Measurements from ENCODE around the gene ITGB3BP.
"Not testable (repeated sequence)": the region's sequence is repeated elsewhere in the genome, so short reads cannot be mapped to it uniquely, and the experiment has no call there.

Gene ITGB3BP

DNA sequence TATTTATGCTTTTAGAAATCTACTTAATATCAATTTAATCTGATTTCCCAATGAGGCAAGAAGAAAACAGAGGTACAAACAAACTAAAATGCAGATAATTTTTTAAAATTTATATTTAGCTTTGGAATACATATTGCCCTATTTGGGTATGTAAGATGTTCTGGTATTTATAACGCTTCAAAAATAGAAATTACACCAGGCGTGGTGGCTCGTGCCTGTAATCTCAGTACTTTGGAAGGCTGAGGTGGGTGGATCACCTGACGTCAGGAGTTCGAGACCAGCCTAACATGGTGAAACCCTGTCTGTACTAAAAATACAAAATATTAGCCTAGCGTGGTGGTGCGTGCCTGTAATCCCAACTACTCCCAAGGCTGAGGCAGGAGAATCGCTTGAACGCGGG lies 13.3 kb downstream of the ITGB3BP start:
- in situ Hi-C loops (cut with MboI; ENCODE audit: low sequenced_read_pairs) = no loop called here

DNA sequence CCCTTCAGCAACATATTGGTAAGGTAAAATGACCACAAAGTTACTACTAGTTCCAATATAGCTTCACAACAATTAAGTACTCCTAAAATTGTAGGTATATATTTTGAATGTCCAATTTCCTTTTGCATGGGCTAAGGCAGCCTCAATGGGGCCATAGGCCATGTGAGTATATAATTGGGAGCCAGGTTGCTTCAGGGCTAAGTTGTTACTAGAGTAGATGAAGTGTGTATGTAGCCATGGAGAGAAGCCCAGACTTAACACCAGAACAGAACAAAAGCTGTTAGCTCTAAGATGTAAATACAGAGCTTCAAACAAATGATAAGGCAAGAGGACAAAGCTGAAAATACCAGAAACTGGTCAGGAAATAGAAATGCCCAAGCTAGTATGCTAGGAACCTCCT lies 16.2 kb downstream of the ITGB3BP start:
- in situ Hi-C loops (cut with MboI; ENCODE audit: low sequenced_read_pairs) = no loop called here

DNA sequence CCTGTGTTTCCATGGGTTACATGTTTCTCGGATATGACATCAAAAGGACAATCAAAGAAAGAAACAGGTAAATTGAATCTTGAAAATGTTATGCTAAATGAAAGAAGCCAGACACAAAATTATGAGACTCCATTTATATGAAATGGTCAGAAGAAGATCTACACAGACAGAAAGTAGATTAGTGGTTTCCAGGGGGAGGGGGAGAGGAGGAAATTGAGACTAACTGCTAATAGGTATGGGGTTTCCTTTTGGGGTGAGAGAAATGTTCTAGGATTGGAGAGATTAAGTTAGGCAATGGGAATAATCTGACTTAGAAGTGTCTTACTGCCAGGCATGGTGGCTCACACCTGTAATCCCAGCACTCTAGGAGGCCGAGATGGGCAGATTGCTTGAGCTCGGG lies 21.8 kb downstream of the ITGB3BP start:
- in situ Hi-C loops (cut with MboI; ENCODE audit: low sequenced_read_pairs) = no loop called here

DNA sequence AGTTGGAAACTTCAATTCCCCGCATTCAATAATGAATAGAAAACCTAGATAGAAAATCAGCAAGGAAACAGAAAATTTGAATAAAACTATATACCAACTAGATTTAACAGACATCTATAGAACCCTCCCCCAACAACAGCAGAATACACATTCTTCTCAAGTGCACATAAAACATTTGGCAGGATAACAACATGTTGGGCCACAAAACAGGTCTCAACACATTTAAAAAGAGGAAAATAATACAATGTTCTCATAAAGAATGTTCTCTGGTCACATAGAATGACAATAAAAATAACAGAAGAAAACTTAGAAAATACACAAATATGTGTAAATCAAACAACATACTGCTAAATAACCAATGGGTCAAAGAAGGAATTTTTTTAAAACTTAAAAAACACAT lies 24.9 kb downstream of the ITGB3BP start:
- in situ Hi-C loops (cut with MboI; ENCODE audit: low sequenced_read_pairs) = no loop called here

DNA sequence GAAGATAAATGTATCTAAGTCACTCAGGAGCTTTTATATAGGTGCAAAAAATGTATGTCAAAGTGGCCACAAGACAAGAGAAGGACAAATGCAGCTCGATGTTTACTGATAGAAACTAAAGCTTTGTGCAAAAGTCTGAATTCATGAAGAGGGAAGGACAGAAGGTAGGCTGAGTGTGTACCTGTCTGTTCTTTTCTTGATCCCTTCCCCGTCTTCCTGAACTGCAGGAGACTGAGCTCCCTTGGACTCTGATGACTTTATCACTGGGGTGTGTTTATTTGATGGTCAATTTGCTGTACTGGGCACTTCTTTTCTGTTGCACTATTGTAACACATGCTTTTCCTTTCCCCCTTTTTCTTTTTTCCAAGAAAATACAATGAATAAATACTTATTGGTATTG lies 25.4 kb downstream of the ITGB3BP start:
- in situ Hi-C loops (cut with MboI; ENCODE audit: low sequenced_read_pairs) = no loop called here

DNA sequence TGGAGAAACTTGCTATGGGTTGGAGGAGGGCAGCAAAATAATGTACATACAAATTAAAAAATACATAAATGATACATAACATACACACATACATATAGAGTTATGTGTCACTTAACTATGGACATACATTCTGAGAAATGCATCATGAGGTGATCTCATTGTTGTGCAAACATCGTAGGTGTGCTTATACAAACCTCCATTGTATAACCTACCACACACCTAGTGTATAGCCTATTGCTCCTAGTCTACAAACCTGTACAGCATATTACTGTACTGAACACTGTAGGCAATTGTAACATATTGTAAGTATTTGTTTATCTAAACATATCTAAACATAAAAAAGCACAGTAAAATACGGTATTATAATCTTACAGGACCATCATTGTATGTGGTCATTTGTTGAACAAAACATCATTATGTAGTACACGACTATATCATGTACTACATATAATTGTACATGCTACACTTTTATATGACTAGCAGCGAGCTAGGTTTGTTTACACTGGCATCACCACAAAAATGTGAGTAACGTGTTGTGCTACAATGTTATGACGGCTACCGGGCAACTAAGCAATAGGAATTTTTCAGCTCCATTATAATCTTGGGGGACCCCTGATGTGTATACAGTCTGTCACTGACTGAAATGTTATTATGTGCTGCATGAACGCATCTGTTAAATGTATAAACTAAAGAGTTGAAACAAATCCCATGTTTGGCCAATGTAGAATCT lies 35.5 kb downstream of the ITGB3BP start:
- in situ Hi-C loops (cut with MboI; ENCODE audit: low sequenced_read_pairs) = no loop called here

DNA sequence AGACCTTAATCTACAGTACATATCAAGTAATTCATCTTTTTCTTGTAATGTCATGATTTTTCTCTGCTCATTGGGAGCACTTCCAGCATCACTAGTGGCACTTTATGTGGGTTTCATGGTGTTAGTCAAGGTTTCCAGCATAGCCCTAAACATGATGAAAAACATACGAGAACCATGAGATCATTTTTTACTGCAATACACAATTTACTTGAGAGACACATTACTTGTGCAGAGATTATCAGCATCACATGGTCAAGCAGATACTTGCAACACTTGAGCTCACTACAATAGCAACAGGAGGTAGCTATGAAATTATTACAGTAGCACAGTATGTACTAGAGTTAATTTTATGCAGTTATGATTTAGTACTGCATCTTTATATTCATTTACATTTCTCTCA lies 36.4 kb downstream of the ITGB3BP start:
- in situ Hi-C loops (cut with MboI; ENCODE audit: low sequenced_read_pairs) = no loop called here

DNA sequence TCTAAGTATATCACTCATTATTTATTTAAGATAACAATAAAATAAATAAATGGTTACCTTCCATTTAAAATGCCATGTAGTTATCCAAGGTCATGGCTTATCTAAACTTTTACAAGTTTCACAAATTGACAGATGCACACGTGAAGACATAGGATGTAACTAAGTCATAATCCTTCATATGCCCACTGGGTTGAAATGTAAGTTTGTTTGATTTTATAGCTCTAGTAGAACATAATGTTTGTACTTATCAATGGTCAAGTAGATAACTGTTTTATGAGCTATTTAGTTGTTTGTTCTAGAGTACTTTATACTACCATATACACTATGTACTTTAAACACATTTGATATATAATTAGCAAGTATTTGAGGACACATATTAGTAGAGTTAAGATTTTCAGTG lies 43.0 kb downstream of the ITGB3BP start:
- in situ Hi-C loops (cut with MboI; ENCODE audit: low sequenced_read_pairs) = no loop called here

DNA sequence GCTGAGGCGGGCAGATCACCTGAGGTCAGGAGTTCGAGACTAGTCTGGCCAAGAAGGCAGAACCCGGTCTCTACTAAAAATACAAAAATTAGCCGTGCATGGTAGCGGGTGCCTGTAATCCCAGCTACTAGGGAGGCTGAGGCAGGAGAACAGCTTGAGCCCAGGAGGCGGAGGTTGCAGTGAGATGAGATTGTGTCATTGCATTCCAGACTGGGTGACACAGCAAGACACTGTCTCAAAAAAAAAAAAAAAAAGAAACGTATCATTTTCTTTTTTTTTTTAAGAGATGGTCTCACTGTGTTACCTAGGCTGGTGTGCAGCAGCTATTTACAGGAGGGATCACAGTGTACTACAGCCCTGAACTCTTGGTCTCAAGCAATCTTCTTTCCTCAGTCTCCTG lies 47.3 kb downstream of the ITGB3BP start:
- in situ Hi-C loops (cut with MboI; ENCODE audit: low sequenced_read_pairs) = no loop called here

DNA sequence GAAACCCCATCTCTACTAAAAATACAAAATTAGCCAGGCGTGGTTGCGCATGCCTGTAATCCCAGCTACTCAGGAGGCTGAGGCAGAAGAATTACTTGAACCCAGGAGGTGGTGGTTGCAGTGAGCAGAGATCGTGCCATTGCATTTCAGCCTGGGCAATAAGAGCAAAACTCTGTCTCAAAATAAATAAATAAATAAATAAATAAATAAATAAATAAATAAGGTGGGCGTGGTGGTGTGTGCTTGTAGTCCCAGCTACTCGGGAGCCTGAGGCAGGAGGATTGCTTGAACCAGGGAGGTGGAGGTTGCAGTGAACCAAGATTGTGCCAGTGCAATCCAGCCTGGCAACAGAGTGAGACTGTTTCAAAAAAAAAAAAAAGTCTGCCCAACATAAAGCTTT lies 54.3 kb downstream of the ITGB3BP start:
- in situ Hi-C loops (cut with MboI; ENCODE audit: low sequenced_read_pairs) = not testable (repeated sequence)

DNA sequence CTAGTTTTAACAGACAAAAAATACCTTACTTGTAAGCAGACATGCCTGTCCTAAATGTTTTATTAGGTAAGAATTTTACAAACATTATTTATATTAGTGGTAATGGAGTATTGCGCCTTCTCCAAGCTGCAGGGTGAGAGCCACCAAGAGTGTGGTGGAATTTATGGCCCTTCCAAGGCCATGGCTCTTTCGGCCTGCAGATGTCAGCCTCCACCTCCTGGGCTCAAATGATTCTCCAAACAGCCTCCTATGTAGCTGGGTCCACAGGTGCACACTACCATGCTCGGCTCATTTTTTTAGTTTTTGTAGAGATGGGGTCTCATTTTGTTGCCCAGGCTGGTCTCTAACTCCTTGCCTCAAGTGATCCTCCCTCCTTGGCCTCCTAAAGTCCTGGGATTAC lies 56.3 kb downstream of the ITGB3BP start:
- in situ Hi-C loops (cut with MboI; ENCODE audit: low sequenced_read_pairs) = no loop called here

DNA sequence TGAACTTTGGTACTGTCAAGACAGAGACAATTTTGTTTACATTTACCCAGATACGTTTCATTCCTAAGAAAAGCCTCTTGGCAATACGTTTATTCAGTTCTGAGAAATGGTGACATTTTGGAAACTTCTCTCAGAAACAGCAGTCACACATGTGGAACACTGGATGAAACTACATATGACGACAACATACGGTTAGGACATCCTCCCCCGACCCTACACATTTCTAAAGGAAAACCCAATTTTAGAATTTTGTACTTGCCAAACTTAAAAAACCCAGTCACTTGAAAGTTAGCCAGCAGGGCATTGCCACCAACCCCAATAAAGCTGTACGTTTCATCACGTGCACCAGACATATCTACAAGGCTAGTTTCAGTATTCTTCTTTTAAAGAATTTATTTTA lies 56.8 kb downstream of the ITGB3BP start:
- in situ Hi-C loops (cut with MboI; ENCODE audit: low sequenced_read_pairs) = no loop called here

DNA sequence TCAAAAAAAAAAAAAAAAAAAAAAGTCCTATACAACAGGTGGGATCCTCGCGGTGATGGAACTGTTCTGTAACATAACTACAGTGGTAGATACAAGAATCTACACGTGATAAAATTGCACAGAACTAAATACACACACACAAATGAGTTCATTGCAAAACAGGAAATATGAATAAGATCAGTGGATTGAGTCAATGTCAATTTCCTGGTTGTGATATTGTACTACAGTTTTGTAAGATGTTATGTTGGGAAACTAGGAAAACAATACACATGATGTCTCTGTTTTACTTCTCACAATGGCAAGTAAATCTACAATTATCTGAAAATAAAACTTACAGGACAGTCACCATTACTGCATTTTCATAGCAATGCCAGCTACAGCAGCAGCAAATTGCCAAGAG lies 59.8 kb downstream of the ITGB3BP start:
- in situ Hi-C loops (cut with MboI; ENCODE audit: low sequenced_read_pairs) = no loop called here

DNA sequence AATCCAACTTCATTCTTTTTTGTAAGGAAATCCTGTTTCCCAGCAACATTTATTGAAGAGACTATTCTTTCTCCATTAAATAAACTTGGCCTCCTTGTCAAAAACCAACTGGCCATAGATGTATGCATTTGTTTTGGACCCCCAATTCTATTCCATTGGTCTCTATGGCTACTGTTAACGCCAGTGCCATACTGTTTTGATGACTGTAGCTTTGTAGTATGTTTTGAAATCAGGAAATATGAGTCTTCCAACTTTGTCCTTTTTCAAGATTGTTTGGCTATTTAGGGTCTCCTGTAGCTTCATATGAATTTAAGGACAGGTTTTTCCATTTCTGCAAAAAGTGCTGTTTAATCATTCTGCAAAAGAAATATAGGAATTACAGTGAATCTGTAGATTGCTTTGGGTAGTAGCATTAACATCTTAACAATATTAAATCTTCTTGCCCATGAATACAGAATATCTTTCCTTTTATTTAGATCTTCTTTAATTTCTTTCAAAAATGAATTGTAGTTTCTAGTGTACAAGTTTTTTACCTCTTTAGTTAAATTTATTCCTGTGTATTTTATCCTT lies 61.3 kb downstream of the ITGB3BP start:
- in situ Hi-C loops (cut with MboI; ENCODE audit: low sequenced_read_pairs) = no loop called here

DNA sequence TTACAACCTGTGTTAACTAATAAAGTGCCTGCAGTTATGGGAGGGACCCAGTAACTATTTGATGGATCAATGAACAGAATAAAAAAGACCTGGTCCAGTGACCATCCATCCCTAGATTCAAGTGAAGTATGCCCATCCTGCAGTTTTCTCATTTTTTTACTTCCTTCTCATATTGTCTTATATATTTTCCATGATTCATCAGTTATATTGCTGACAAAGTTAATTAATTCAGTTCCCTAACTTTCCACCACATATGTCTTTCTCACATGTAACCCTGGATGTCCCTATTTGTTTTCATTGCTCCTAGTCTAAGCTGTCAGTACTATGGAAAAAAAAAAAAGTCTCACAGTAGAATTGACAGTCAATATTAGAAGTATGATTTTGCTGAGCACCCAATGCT lies 64.3 kb downstream of the ITGB3BP start:
- in situ Hi-C loops (cut with MboI; ENCODE audit: low sequenced_read_pairs) = no loop called here

DNA sequence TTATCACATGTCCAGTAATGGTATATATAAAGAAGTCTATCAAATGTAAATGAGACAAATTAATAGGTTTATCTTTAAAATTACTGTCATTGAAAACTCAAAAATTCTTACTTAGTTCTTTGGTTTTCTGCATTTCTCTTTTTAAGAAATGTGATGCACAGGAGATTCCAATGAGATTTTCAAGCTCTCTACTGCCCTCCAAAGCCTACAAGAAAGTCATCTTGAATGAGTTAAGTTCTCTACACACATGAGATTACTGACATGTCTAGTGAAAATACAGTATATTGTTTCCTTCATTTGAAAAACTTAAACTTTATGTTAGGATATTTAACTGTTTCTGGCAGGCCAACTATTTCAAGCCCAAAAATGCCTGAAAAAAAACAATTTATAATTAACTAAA lies 68.8 kb downstream of the ITGB3BP start:
- in situ Hi-C loops (cut with MboI; ENCODE audit: low sequenced_read_pairs) = no loop called here

DNA sequence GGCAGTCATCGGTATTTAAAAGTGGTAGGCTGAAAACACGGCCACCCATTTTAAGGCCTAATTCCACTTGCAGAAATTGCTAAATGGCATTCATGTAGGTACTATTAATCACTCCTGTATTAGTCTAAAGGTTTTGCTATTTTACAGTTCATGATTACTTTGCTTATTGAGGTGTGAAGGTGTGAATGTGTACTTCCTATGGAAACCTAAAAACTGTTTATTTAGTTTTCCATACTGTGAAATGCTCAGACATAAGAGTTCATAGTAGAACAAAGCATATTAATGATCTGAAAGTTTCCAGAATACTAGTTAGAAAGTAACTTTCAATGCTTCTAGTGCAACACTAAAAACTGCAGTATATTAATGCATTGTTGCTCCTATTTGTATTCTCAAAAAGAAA lies 69.8 kb downstream of the ITGB3BP start:
- in situ Hi-C loops (cut with MboI; ENCODE audit: low sequenced_read_pairs) = no loop called here

DNA sequence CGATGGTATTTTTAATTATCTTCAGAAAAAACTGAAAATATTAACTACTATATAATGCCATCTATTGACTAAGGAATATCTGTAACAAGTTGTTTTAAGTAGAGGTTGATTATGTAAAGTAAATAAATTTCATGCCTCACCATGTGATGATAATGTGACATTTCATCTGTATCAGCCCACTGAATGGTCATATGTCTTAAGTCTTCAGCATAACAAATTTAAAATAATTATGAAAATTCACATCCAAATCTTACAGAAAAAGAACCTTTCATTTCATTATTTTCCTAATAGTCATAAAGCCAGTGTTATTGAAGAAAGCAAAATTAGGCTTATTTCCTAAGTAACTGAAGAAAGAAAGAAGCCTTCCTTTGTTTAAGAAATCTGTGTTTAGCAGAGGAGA lies 72.6 kb downstream of the ITGB3BP start:
- in situ Hi-C loops (cut with MboI; ENCODE audit: low sequenced_read_pairs) = no loop called here

DNA sequence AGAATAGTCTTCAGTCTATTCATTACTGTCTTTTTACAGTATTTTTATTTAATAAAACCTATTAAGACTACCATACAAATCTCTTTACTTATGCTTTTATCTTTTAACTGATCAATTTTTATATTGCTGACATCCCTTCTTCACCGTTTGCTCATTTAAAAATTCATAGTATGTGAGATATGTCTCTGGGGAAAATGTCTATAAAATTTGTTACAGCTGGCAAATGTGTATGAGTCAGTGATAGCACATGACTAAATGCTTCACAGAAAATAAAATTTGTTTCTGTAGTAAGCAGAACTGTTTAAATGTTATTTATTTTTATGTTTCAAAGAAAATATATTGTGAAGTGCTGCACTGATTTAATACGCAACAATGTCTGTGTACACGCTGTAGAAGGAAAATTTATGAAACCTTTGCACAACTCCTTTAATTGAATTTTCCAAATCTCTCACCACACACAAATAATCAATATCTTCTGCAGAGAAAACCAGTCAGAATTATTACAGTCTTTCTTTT lies 74.2 kb downstream of the ITGB3BP start:
- in situ Hi-C loops (cut with MboI; ENCODE audit: low sequenced_read_pairs) = no loop called here

DNA sequence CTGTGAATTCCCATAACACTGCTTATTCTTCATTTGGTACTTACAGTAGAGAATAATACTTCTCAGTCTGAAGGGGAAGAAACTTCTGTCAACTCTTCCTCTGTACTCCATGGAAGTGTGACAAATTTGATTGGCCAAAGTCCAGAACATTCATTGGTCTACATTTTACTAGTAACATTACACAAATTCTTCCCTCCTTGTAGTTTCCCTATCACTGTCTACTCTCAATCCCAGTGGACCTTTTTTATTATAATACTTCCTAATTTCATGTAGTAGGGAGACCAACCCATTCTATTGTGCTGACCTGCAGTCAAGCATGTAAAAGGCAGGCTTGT lies 80.9 kb downstream of the ITGB3BP start:
- in situ Hi-C loops (cut with MboI; ENCODE audit: low sequenced_read_pairs) = no loop called here

DNA sequence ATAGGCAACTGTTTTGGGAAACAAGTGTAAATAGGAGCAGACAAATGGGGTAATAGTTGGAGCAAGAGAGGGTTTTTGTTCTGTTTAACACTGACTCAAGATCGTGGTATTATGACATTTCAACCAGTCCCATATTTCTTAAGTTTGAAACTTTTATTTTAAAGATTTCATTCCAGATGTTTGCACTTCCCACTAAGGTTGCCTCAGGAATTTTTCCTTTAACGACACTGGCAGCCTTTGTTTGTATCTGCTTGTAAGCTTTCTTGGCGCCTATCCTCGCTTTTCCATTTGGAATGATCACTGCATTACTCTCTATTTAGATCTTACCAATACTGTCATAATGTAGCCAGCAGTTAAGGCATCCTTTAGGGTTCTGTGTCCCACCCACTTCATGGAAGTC lies 87.9 kb downstream of the ITGB3BP start:
- in situ Hi-C loops (cut with MboI; ENCODE audit: low sequenced_read_pairs) = no loop called here

DNA sequence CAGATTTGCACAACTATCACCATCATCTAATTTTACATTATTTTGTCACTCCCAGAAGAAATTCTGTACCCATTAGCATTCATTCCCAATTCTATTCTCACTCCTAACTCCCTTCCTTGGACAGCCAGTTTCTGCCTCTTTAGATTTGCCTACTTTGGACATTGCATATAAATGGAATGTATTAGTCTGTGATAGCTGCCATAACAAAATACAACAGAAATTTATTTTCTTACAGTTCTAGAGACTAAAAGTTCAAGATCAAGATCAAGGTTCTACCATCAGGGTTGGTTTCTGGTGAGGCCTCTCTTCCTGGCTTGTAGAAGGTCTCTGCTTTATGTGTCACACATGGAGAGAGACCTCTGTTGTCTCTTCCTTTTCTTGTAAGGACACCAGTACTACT lies 93.7 kb downstream of the ITGB3BP start:
- in situ Hi-C loops (cut with MboI; ENCODE audit: low sequenced_read_pairs) = no loop called here

DNA sequence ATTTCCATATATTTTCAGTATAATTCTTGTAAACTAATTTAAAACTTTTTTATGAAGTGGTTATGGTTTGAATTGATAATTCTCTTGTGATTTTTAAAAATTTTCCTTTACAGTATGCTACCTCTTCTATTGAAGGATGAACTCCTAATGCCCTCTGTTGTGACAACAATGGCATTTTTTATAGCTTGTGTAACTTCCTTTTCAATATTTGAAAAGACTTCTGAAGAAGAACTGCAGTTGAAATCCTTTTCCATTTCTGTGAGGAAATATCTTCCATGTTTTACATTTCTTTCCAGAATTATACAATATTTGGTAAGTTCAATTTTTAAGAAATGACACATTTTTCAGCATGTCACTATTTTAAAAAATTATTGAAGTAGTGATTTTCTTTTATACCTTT lies 94.2 kb downstream of the ITGB3BP start:
- in situ Hi-C loops (cut with MboI; ENCODE audit: low sequenced_read_pairs) = no loop called here

Data from hTERT RPE-1 (cell line).